AG09319 (cell line): ENCODE measurements around the gene SMCO4.
A peak's percentile ranks its signal among the peaks of the same experiment; 100 is the strongest.
"Not testable (repeated sequence)": the region's sequence is repeated elsewhere in the genome, so short reads cannot be mapped to it uniquely, and the experiment has no call there.

ENCODE experiments used
- DNase-seq: peaks from one replicate; pipeline ENCODE4 v3.0.0-alpha.2; 2010; ENCODE audit warnings: low read depth; ENCODE audit errors: extremely low read depth
- CTCF ChIP-seq: IDR thresholded peaks from 2 replicates; pipeline ENCODE4 v1.5.1; 2011; ENCODE audit warnings: low read depth, mild to moderate bottlenecking, inconsistent platforms, low read length, moderate library complexity

SMCO4 gene

GRCh38 chr11:93477684-93478234 lies 65.4 kb downstream of the SMCO4 start:
- DNase-seq: no peak
- no peak for TF ChIP-seq CTCF

GRCh38 chr11:93476796-93477195 lies 66.4 kb downstream of the SMCO4 start:
- DNase-seq: peak; percentile 20
- no peak for TF ChIP-seq CTCF

- no peak for TF ChIP-seq CTCF
- no peak for DNase-seq
Measured at GRCh38 chr11:93474123-93474522, 69.1 kb downstream of the SMCO4 start.

GRCh38 chr11:93468290-93468689 lies 74.9 kb downstream of the SMCO4 start:
- TF ChIP-seq CTCF: no peak
- no peak for DNase-seq

GRCh38 chr11:93467054-93467453 lies 76.1 kb downstream of the SMCO4 start:
- DNase-seq: no peak
- TF ChIP-seq CTCF: no peak

- DNase-seq: no peak
- no peak for TF ChIP-seq CTCF
Measured at GRCh38 chr11:93464927-93465540, 78.2 kb downstream of the SMCO4 start.

GRCh38 chr11:93463666-93464065 lies 79.5 kb downstream of the SMCO4 start:
- DNase-seq: not testable (repeated sequence)

GRCh38 chr11:93458286-93458685 lies 84.9 kb downstream of the SMCO4 start:
- no peak for TF ChIP-seq CTCF
- DNase-seq: no peak
